K562 (cell line): ENCODE measurements around the gene SPATA25. TPM values are rescaled to one million over a fixed set of nuclear protein-coding genes. Genes with fewer than 3 reads are reported as not detected.

Experiments used
- ATAC-seq: fragments of 200-7000 bp; cut with Tn5 transposase; 3 replicates; pipeline ENCODE4 v1.9.1; 2020; ENCODE audit warnings: moderate library complexity
- BruUV-seq: library from RNA; stranded (reverse); fragments of 400-500 nt; replicated peaks from 2 replicates; lab custom pipeline; 2021; lab: Mats Ljungman, UMichigan
- CTCF ChIA-PET: fragments of 300-600 bp; formaldehyde crosslinking; extraction: SDS; loops from one replicate; lab custom pipeline; 2021; ENCODE audit warnings: low intra/inter-chr PET ratio; lab: Yijun Ruan, JAX
- POLR2A ChIA-PET: fragments of 300-600, 350-650 bp; sonication (Branson Sonifier 250); formaldehyde crosslinking; extraction: SDS; loops from one replicate; lab custom pipeline; 2021; ENCODE audit warnings: antibody characterized with exemption, inconsistent platforms; lab: Yijun Ruan, JAX
- DNase-seq, 4 experiments: peaks; one replicate each; pipeline versions ENCODE4 v3.0.0 to v3.0.0-alpha.2; 2011 to 2018; ENCODE audit warnings: low spot score in 3 of 4, mixed read lengths in 3 of 4; ENCODE audit errors: extremely low read depth in 1 of 4
- FAIRE-seq: peaks from 2 replicates; lab custom pipeline; 2011; peaks lifted over from hg19 to GRCh38; lab: Jason Lieb, UNC
- H2AFZ ChIP-seq: 2 replicates; pipeline ENCODE4 v1.6.0; 2011; ENCODE audit warnings: low read depth, low read length, control low read depth, inconsistent platforms
- H3K27ac ChIP-seq: fragments of 200-600 bp; 3 replicates; pipeline ENCODE4 v1.8.0; 2011; ENCODE audit warnings: low read depth, mild to moderate bottlenecking, control low read depth, inconsistent platforms, low read length, moderate library complexity, mixed read lengths; ENCODE audit errors: extremely low read depth
- H3K27me3 ChIP-seq, 2 experiments: fragments of 300-600 bp in 1 of 2; 2 replicates in 1 of 2; 3 replicates in 1 of 2; pipeline versions ENCODE4 v1.6.0 to v1.8.0; 2011; ENCODE audit warnings: inconsistent platforms in 2 of 2, low read length in 2 of 2, mild to moderate bottlenecking in 1 of 2, mixed read lengths in 1 of 2, moderate library complexity in 1 of 2; ENCODE audit not compliant: control insufficient read depth in 2 of 2, insufficient read depth in 2 of 2
- H3K36me3 ChIP-seq: fragments of 300-600 bp; 3 replicates; pipeline ENCODE4 v1.8.0; 2011; ENCODE audit warnings: mild to moderate bottlenecking, low read length, inconsistent platforms; ENCODE audit not compliant: control insufficient read depth, insufficient read depth
- H3K4me1 ChIP-seq, 2 experiments: fragments of 200-600 bp in 1 of 2; replicated peaks in 1 of 2; 2 replicates in 1 of 2; 3 replicates in 1 of 2; pipeline versions ENCODE4 v1.5.1 to v1.8.0; 2011; ENCODE audit warnings: inconsistent platforms in 2 of 2, low read length in 2 of 2, mild to moderate bottlenecking in 1 of 2, mixed read lengths in 1 of 2, moderate library complexity in 1 of 2; ENCODE audit not compliant: control insufficient read depth in 2 of 2, insufficient read depth in 2 of 2
- H3K4me2 ChIP-seq: 2 replicates; pipeline ENCODE4 v1.6.1; 2011; ENCODE audit warnings: low read length, control low read depth, inconsistent platforms, mixed read lengths; ENCODE audit not compliant: insufficient read depth
- H3K4me3 ChIP-seq: fragments of 200-600 bp; sonication (generic), shearing (Covaris generic); 2 replicates; pipeline ENCODE4 v1.5.1; 2016; ENCODE audit warnings: control low read depth, inconsistent platforms
- H3K79me2 ChIP-seq: fragments of 200-600 bp; 3 replicates; pipeline ENCODE4 v1.8.0; 2011; ENCODE audit warnings: low read length, inconsistent platforms; ENCODE audit not compliant: control insufficient read depth, insufficient read depth
- H3K9ac ChIP-seq, 2 experiments: 2 replicates each; pipeline versions ENCODE4 v1.6.0 to v1.6.1; 2011; ENCODE audit warnings: low read depth in 2 of 2, low read length in 2 of 2, control low read depth in 1 of 2, inconsistent platforms in 1 of 2, mild to moderate bottlenecking in 1 of 2, mixed read lengths in 1 of 2; ENCODE audit not compliant: insufficient read depth in 1 of 2
- H3K9me1 ChIP-seq: one replicate; pipeline ENCODE4 v1.6.0; 2011; ENCODE audit warnings: inconsistent platforms, mild to moderate bottlenecking, low read length, moderate library complexity; ENCODE audit not compliant: control insufficient read depth, insufficient read depth
- H3K9me3 ChIP-seq: replicated peaks from 2 replicates; pipeline ENCODE4 v1.5.1; 2011; ENCODE audit warnings: low read depth, low read length, inconsistent platforms; ENCODE audit not compliant: control insufficient read depth, insufficient read depth
- H4K20me1 ChIP-seq: replicated peaks from 2 replicates; pipeline ENCODE4 v1.6.1; 2011; ENCODE audit warnings: low read length, inconsistent platforms, mixed read lengths; ENCODE audit not compliant: control insufficient read depth, insufficient read depth
- FOXM1 ChIP-seq, 2 experiments: fragments of 450-650 bp in 1 of 2; sonication (generic) in 1 of 2; formaldehyde crosslinking in 1 of 2; IDR thresholded peaks; 2 replicates each; pipeline versions ENCODE4 v1.6.1 to v1.9.0; 2017 to 2022; ENCODE audit warnings: low read depth in 2 of 2, mild to moderate bottlenecking in 2 of 2, missing genetic modification reagents in 1 of 2, moderate library complexity in 1 of 2
- GATAD2B ChIP-seq: fragments of 450-650 bp; IDR thresholded peaks from 2 replicates; pipeline ENCODE4 v1.6.1; 2017; ENCODE audit warnings: mild to moderate bottlenecking, borderline replicate concordance
- ZBTB1 ChIP-seq: sonication (generic); formaldehyde crosslinking; IDR thresholded peaks from 2 replicates; pipeline ENCODE4 v1.8.1; 2023; ENCODE audit warnings: missing genetic modification reagents, low read depth, mild to moderate bottlenecking, borderline replicate concordance
- ZFP36 ChIP-seq: fragments of 150-350 bp; IDR thresholded peaks from 2 replicates; pipeline ENCODE4 v1.6.1; 2018; ENCODE audit warnings: low read length, low read depth; ENCODE audit not compliant: partially characterized antibody
- ZNF518B ChIP-seq: fragments of 250-450 bp; sonication (Bioruptor Pico); IDR thresholded peaks from 2 replicates; pipeline ENCODE4 v1.5.0; 2021; ENCODE audit warnings: mild to moderate bottlenecking, moderate library complexity
- WGBS: fragments of 100-300 bp; shearing (Covaris generic); methylation state at CpG from one replicate; pipeline ENCODE4 v1.1.6; 2016; ENCODE audit warnings: low coverage, mixed read lengths; ENCODE audit not compliant: insufficient coverage; ENCODE audit errors: missing lambda C conversion rate; 5-methylcytosine and 5-hydroxymethylcytosine counted together
- in situ Hi-C: fragments of 300-500 bp; cut with MboI; formaldehyde crosslinking; loops from 4 replicates; pipeline ENCODE4 v1.15.0; 2018; ENCODE audit warnings: inconsistent platforms, mixed read lengths
- intact Hi-C: fragments of 100-400 bp; cut with micrococcal nuclease; formaldehyde crosslinking; loops from 2 replicates; pipeline ENCODE4 v1.14.2; 2022
- polyA plus RNA-seq, 8 experiments: library from polyadenylated mRNA; depleted of rRNA in 4 of 8; stranded (reverse) in 5 of 8; unstranded in 3 of 8; fragments of >200 nt; fragmentation: Nextera tagmentation in 2 of 8; fragmentation: Illumina TruSeq in 1 of 8; extraction: Ambion mirVana in 2 of 8; extraction: Trizol in 1 of 8; gene quantifications; 2 replicates each; pipeline versions ENCODE4 v1.2.1 to v1.2.3, GENCODE V29; 2011 to 2014; ENCODE audit warnings: inconsistent platforms in 1 of 8, missing spikeins in 1 of 8
- total RNA-seq, 7 experiments: library from RNA; depleted of rRNA in 6 of 7; stranded (reverse); fragments of >200 nt in 6 of 7; fragmentation: Illumina TruSeq in 2 of 7; extraction: Trizol in 2 of 7; gene quantifications; 2 replicates each; pipeline versions ENCODE4 v1.2.1 to v1.2.3, GENCODE V29; 2011 to 2021; ENCODE audit warnings: low replicate concordance in 1 of 7

The SPATA25 gene
- total and polyA plus RNA-seq, 9 of the 15 experiments (the other 6 are each of a cell fraction or from before 2014, with no cell fraction given): 0.21 to 0.95 (median 0.53) TPM; not detected in 3

- WGBS: 51% methylated on average over 7 of the region's 7 CpGs
- ChIA-PET CTCF (no interaction called here), POLR2A (interaction anchor here (0.7 to 1.7 kb wide), 5 partner anchors 9 to 70 kb away, joined by 3 to 7 read pairs (median 6); partner anchors contain the start of gene ZSWIM1)
- DNase-seq: no peak
- no peaks in the 10 kb centered on the region for H3K27me3 ChIP-seq
- intact Hi-C loops (no loop called here), in situ Hi-C loops (no loop called here)
- H4K20me1 ChIP-seq: no peaks in the 10 kb centered on the region
- H3K79me2 ChIP-seq: no peaks in the 10 kb centered on the region
- ATAC-seq: peak; percentile 59; the same call in 2 of the 3 replicates
- no peak overlapping the region for H3K9ac ChIP-seq
- H3K36me3 ChIP-seq: no peaks in the 10 kb centered on the region
- H3K4me1 ChIP-seq: peaks cover 0 to 12% of the 10 kb centered on the region in 2 experiments; a peak in 3 of 5 replicates
- BruUV-seq: no TSS peak
- H3K9me1 ChIP-seq: no peaks in the 10 kb centered on the region
- no peak for FAIRE-seq
- H3K4me2 ChIP-seq: no peak overlapping the region
- H3K9me3 ChIP-seq: no peaks in the 10 kb centered on the region
- H2AFZ ChIP-seq: no peak overlapping the region
- H3K4me3 ChIP-seq: no peak overlapping the region
- no peak overlapping the region for H3K27ac ChIP-seq
- TF ChIP-seq ZNF518B (CRISPR knock-in tag): no peak
- TF ChIP-seq FOXM1 (IDR thresholded peaks at IDR 0.05; ENCODE audit: low read depth): no peak
- TF ChIP-seq FOXM1 (CRISPR knock-in tag; IDR thresholded peaks at IDR 0.05; ENCODE audit: low read depth): no peak
- TF ChIP-seq GATAD2B: no peak
- no peak for TF ChIP-seq ZFP36
- TF ChIP-seq ZBTB1: no peak
Measured at GRCh38 chr20:45863543-45864470, 23.6 kb downstream of the SPATA25 start.
